MM.1S (cell line): ENCODE data around the gene CACNA1E.

Experiments used
- EZH2phosphoT487 ChIP-seq: fragments of 300-600 bp; sonication (generic); IDR thresholded peaks from 2 replicates; pipeline ENCODE4 v1.6.1; 2018; ENCODE audit warnings: antibody characterized with exemption, low read length
- TF ChIP-seq, protein P1 (sequence below): fragments of 300-600 bp; sonication (generic); IDR thresholded peaks from 2 replicates; pipeline ENCODE4 v1.5.1; 2016; ENCODE audit warnings: antibody characterized with exemption, low read length, mixed read lengths

- TF ChIP-seq, protein P1, sequence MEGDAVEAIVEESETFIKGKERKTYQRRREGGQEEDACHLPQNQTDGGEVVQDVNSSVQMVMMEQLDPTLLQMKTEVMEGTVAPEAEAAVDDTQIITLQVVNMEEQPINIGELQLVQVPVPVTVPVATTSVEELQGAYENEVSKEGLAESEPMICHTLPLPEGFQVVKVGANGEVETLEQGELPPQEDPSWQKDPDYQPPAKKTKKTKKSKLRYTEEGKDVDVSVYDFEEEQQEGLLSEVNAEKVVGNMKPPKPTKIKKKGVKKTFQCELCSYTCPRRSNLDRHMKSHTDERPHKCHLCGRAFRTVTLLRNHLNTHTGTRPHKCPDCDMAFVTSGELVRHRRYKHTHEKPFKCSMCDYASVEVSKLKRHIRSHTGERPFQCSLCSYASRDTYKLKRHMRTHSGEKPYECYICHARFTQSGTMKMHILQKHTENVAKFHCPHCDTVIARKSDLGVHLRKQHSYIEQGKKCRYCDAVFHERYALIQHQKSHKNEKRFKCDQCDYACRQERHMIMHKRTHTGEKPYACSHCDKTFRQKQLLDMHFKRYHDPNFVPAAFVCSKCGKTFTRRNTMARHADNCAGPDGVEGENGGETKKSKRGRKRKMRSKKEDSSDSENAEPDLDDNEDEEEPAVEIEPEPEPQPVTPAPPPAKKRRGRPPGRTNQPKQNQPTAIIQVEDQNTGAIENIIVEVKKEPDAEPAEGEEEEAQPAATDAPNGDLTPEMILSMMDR = no peak
- no peak for TF ChIP-seq EZH2phosphoT487
Measured at GRCh38 chr1:181763736-181764135, 280.4 kb downstream of the CACNA1E start.
